ENCODE measurements around the gene DAZAP1. TPM values are rescaled to one million over a fixed set of nuclear protein-coding genes. Genes with fewer than 3 reads are reported as not detected.
A peak's percentile ranks its signal among the peaks of the same experiment; 100 is the strongest.

The DAZAP1 gene
- total RNA-seq, 4 donors from 2014 or later = 41.5 to 75.4 (median 49.2) TPM

DNA sequence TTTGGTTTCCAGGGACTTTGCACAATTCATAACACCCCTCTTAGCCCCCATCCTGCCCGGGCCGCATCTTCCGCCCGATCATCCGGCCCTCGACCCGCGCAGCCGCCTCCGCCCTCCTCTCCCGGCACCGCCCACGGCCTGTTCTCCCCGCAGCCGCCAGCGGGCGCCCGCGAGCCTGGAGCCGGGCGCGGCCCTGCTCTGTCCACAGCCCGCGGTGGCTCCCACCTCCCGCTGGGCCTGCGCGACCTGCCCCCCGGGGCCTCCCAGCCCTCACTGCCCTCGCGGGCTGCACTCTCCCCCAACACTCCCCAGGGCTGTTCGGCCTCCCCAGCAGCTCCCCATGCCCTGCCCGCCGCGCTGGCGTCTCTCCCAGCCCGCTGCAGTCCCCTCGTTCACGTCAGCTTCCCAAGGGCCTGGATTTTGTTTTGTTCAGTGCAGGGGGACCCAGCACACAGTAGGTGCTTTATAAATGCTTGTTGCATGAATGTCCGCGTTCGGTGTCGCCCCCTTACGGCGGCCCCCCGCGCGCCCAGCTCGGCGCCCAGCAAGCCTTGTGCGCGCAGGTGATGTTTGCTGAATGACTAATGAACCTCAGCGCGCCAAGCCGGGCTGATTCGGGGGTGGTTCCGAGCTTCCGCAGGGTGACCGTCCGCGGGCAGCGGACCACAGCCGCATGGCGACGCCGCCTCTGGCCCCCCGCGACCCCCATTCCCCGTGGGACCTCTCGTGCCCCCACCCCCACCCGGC is 38.0 kb downstream of the DAZAP1 start:
- Histone ChIP-seq H3K4me1 (peaks cover 43% of the 10 kb centered on the region), H3K36me3 (peaks cover 22% of the 10 kb centered on the region), H3K4me3 (peak overlapping the region; percentile 45), H3K9me3 (no peaks in the 10 kb centered on the region), H3K27me3 (peaks cover 52% of the 10 kb centered on the region), H3K27ac (no peak overlapping the region)
- TF ChIP-seq EP300 (IDR thresholded peaks at IDR 0.05) (no peak), CTCF (IDR thresholded peaks at IDR 0.05) (peak; percentile 79 to 99), POLR2A (IDR thresholded peaks at IDR 0.05) (no peak), POLR2AphosphoS5 (IDR thresholded peaks at IDR 0.05) (no peak)
- 1% methylated on average over 50 of the region's 70 CpGs for WGBS
- DNase-seq (ENCODE audit: low spot score in 2 of 2) = no peak

DNA sequence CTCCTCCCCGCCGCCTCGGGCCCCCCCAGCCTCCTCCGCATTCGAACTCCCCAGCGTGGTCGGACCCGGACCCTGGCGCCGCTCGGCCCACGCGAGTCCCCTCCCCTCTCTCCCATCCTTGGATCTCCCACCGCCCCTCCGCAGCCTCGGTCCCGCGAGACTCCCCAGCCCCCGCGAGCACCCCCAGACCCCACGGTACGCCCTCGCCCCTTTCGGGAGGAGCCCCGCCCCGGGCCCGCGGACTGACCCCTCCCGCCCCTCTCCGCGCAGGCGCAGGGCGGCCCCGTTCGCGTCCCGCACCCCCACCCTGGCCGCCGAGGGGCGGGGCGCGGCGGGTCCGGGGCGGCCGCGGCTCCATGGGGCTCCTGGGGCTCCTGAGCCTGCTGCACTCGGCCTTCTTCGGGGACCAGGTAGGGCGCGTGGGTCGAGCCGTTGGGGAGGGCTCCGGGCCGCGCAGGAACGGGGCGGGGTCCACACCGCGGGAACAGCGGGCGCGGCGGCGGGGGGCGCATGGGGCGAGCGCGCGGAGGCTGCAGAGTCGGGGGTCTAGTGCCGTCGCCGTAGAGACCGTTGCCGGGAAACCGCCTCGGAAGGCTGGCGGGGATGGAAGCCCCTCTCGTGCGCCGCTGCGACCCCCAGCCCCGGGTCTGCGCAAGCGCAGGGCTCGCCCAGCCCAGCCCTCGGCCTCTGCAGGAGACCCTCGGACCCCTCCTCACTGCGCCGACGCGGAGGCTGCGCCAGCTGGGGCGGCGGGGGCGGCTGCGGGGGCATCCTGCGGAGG is 38.7 kb downstream of the DAZAP1 start:
- H3K4me3 ChIP-seq = peak overlapping the region; percentile 45
- H3K4me1 ChIP-seq = peaks cover 35% of the 10 kb centered on the region
- peaks cover 60% of the 10 kb centered on the region for H3K27me3 ChIP-seq
- no peaks in the 10 kb centered on the region for H3K9me3 ChIP-seq
- no peak for TF ChIP-seq EP300 (IDR thresholded peaks at IDR 0.05)
- TF ChIP-seq POLR2A (IDR thresholded peaks at IDR 0.05) = no peak
- WGBS = no CpG with 5 or more reads among the region's 99 CpGs
- no peak for DNase-seq (ENCODE audit: low spot score in 2 of 2)
- peaks cover 15% of the 10 kb centered on the region for H3K36me3 ChIP-seq
- no peak overlapping the region for H3K27ac ChIP-seq

DNA sequence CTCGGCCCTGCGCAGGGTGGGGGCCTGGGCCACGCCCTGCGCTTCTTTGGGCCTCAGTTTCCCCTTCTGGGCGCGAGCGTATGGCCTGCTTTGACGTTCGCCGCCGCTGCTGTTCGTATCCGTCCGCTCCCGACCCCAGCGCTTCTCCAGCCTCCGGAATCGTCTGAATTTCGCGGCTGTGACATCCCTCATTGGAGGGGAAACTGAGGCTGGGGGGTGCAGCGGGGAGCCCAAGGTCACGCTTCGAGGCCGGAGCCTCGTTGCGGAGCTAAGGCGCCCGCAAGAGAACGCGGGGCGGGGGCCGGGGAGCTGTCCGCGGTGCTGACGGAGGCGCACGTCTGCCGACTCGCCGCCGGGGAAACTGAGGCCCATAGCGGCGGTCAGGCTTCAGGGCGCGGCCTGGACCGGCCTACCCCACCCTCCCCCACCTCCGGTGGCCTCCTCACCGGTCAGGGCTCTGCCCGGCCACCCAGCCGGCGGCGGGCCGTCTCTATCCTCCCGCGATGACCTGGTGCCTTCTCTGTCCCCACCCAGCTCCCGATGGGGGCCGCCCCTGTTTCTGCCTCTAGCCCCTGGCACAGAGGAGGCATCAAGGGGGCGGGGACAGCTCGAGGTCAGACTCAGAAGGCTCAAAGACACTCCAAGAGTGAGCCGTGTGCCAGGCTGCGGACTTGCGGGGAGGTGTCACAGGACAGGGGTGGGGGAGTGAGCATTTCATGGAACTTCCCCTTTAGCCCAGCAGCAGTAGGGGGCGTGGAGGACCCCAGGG is 39.5 kb downstream of the DAZAP1 start:
- Histone ChIP-seq H3K4me3 (no peak overlapping the region), H3K27ac (no peak overlapping the region), H3K4me1 (peaks cover 34% of the 10 kb centered on the region), H3K36me3 (peaks cover 7% of the 10 kb centered on the region), H3K27me3 (peaks cover 68% of the 10 kb centered on the region), H3K9me3 (no peaks in the 10 kb centered on the region)
- 15% methylated on average over 8 of the region's 63 CpGs for WGBS
- no peak for DNase-seq (ENCODE audit: low spot score in 2 of 2)
- TF ChIP-seq POLR2AphosphoS5 (IDR thresholded peaks at IDR 0.05) = no peak
- no peak for TF ChIP-seq EP300 (IDR thresholded peaks at IDR 0.05)
- no peak for TF ChIP-seq CTCF (IDR thresholded peaks at IDR 0.05)
- no peak for TF ChIP-seq POLR2A (IDR thresholded peaks at IDR 0.05)

GRCh38 chr19:1447504-1447903 is 40.1 kb downstream of the DAZAP1 start:
- Histone ChIP-seq H3K9me3 (no peaks in the 10 kb centered on the region), H3K36me3 (peaks cover under 1% of the 10 kb centered on the region), H3K27me3 (peaks cover 74% of the 10 kb centered on the region), H3K27ac (no peak overlapping the region), H3K4me1 (peaks cover 34% of the 10 kb centered on the region), H3K4me3 (no peak overlapping the region)
- WGBS = 34% methylated on average over 4 of the region's 4 CpGs
- no peak for TF ChIP-seq POLR2AphosphoS5 (IDR thresholded peaks at IDR 0.05)
- no peak for TF ChIP-seq POLR2A (IDR thresholded peaks at IDR 0.05)
- no peak for DNase-seq (ENCODE audit: low spot score in 2 of 2)

DNA sequence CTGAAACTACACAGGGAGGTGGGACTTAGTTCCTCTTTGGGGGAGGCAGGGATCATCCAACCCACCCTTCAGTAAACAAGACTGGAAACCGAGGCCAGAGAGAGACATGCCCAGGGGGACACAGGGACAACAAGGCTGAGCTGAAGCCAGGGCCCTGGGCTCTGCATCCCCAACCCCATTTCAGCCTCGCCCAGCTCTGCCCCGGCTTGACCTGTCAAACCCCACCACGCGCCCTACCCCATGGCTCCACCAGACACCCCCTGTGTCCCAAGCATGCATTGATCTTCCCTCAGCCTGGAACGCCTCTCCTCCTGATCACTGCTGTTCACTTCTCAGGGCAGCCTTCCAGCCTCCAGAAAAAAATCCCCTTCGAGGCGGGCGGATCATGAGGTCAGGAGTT is 40.6 kb downstream of the DAZAP1 start:
- H3K27me3 ChIP-seq = peaks cover 78% of the 10 kb centered on the region
- WGBS = 81% methylated on average over 9 of the region's 9 CpGs
- TF ChIP-seq POLR2AphosphoS5 (IDR thresholded peaks at IDR 0.05) = no peak
- TF ChIP-seq POLR2A (IDR thresholded peaks at IDR 0.05) = no peak
- no peak for TF ChIP-seq EP300 (IDR thresholded peaks at IDR 0.05)
- TF ChIP-seq CTCF (IDR thresholded peaks at IDR 0.05) = no peak

More for the DNA sequence above, 40.6 kb downstream of the DAZAP1 start:
- no peaks in the 10 kb centered on the region for H3K36me3 ChIP-seq
- no peak overlapping the region for H3K4me3 ChIP-seq
- no peak for DNase-seq (ENCODE audit: low spot score in 2 of 2)
- H3K4me1 ChIP-seq = peaks cover 39% of the 10 kb centered on the region
- H3K27ac ChIP-seq = no peak overlapping the region
- H3K9me3 ChIP-seq = no peaks in the 10 kb centered on the region

Data from suprapubic skin (tissue), 4 donors.